Parathyroid adenoma (tissue), 2 donors: ENCODE data around the gene CNNM4.

Experiments
- H2AFZ ChIP-seq: fragments of 300-600 bp; sonication (generic); one replicate; pipeline ENCODE4 v1.7.0; 2017; ENCODE audit warnings: antibody characterized with exemption, mild to moderate bottlenecking
- H3K27ac ChIP-seq: fragments of 300-600 bp; sonication (generic); one replicate; pipeline ENCODE4 v1.7.0; 2017
- H3K27me3 ChIP-seq: fragments of 300-600 bp; sonication (generic); one replicate; pipeline ENCODE4 v1.7.0; 2017; ENCODE audit warnings: low read length; ENCODE audit not compliant: control insufficient read depth, insufficient read depth
- H3K36me3 ChIP-seq: fragments of 300-600 bp; sonication (generic); one replicate; pipeline ENCODE4 v1.7.0; 2017; ENCODE audit warnings: low read length; ENCODE audit not compliant: control insufficient read depth, insufficient read depth
- H3K4me1 ChIP-seq: fragments of 300-600 bp; sonication (generic); one replicate; pipeline ENCODE4 v1.7.0; 2017; ENCODE audit warnings: control low read depth
- H3K4me2 ChIP-seq: fragments of 300-600 bp; sonication (generic); one replicate; pipeline ENCODE4 v1.7.0; 2017; ENCODE audit warnings: low read length
- H3K4me3 ChIP-seq: fragments of 300-600 bp; sonication (generic); one replicate; pipeline ENCODE4 v1.7.0; 2017; ENCODE audit warnings: low read depth, low read length
- H3K79me2 ChIP-seq: fragments of 300-600 bp; sonication (generic); one replicate; pipeline ENCODE4 v1.7.0; 2017; ENCODE audit warnings: control low read depth
- H3K9ac ChIP-seq: fragments of 300-600 bp; sonication (generic); one replicate; pipeline ENCODE4 v1.7.0; 2017; ENCODE audit warnings: mild to moderate bottlenecking
- H3K9me3 ChIP-seq: fragments of 300-600 bp; sonication (generic); one replicate; pipeline ENCODE4 v1.7.0; 2017; ENCODE audit warnings: low read length; ENCODE audit not compliant: control insufficient read depth
- TF ChIP-seq, protein P1 (sequence below): fragments of 300-600 bp; sonication (generic); IDR thresholded peaks from one replicate; pipeline ENCODE4 v1.7.0; 2017; ENCODE audit warnings: antibody characterized with exemption, mild to moderate bottlenecking
- donor health status: primary hyperparathyroidism.

Gene CNNM4

GRCh38 chr2:96838345-96839292 is 77.9 kb downstream of the CNNM4 start:
- H3K4me1 ChIP-seq: peaks cover 19% of the 10 kb centered on the region
- H3K27ac ChIP-seq: no peak overlapping the region
- H3K27me3 ChIP-seq: no peaks in the 10 kb centered on the region
- peak overlapping the region; percentile 63 for H2AFZ ChIP-seq
- no peak overlapping the region for H3K9ac ChIP-seq
- H3K4me2 ChIP-seq: no peak overlapping the region
- TF ChIP-seq, protein P1, sequence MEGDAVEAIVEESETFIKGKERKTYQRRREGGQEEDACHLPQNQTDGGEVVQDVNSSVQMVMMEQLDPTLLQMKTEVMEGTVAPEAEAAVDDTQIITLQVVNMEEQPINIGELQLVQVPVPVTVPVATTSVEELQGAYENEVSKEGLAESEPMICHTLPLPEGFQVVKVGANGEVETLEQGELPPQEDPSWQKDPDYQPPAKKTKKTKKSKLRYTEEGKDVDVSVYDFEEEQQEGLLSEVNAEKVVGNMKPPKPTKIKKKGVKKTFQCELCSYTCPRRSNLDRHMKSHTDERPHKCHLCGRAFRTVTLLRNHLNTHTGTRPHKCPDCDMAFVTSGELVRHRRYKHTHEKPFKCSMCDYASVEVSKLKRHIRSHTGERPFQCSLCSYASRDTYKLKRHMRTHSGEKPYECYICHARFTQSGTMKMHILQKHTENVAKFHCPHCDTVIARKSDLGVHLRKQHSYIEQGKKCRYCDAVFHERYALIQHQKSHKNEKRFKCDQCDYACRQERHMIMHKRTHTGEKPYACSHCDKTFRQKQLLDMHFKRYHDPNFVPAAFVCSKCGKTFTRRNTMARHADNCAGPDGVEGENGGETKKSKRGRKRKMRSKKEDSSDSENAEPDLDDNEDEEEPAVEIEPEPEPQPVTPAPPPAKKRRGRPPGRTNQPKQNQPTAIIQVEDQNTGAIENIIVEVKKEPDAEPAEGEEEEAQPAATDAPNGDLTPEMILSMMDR: no peak
- no peaks in the 10 kb centered on the region for H3K36me3 ChIP-seq
- no peaks in the 10 kb centered on the region for H3K9me3 ChIP-seq
- H3K79me2 ChIP-seq: no peaks in the 10 kb centered on the region
- no peak overlapping the region for H3K4me3 ChIP-seq

- Histone ChIP-seq H3K27me3 (no peaks in the 10 kb centered on the region), H3K4me1 (peaks cover 19% of the 10 kb centered on the region), H3K4me2 (no peak overlapping the region), H3K9me3 (no peaks in the 10 kb centered on the region), H3K79me2 (no peaks in the 10 kb centered on the region), H3K36me3 (no peaks in the 10 kb centered on the region), H2AFZ (peak overlapping the region; percentile 63), H3K9ac (no peak overlapping the region), H3K4me3 (no peak overlapping the region), H3K27ac (no peak overlapping the region)
- TF ChIP-seq, protein P1: no peak
These were observed 78.7 kb downstream of the CNNM4 start for GRCh38 chr2:96839293-96839874.

GRCh38 chr2:96839875-96840850 is 79.5 kb downstream of the CNNM4 start:
- Histone ChIP-seq H3K9ac (no peak overlapping the region), H3K36me3 (no peaks in the 10 kb centered on the region), H3K4me1 (peaks cover 19% of the 10 kb centered on the region), H3K79me2 (no peaks in the 10 kb centered on the region), H3K27ac (no peak overlapping the region), H3K27me3 (no peaks in the 10 kb centered on the region), H3K4me3 (no peak overlapping the region), H3K4me2 (no peak overlapping the region), H3K9me3 (no peaks in the 10 kb centered on the region), H2AFZ (peak overlapping the region; percentile 63)
- TF ChIP-seq, protein P1: no peak

DNA sequence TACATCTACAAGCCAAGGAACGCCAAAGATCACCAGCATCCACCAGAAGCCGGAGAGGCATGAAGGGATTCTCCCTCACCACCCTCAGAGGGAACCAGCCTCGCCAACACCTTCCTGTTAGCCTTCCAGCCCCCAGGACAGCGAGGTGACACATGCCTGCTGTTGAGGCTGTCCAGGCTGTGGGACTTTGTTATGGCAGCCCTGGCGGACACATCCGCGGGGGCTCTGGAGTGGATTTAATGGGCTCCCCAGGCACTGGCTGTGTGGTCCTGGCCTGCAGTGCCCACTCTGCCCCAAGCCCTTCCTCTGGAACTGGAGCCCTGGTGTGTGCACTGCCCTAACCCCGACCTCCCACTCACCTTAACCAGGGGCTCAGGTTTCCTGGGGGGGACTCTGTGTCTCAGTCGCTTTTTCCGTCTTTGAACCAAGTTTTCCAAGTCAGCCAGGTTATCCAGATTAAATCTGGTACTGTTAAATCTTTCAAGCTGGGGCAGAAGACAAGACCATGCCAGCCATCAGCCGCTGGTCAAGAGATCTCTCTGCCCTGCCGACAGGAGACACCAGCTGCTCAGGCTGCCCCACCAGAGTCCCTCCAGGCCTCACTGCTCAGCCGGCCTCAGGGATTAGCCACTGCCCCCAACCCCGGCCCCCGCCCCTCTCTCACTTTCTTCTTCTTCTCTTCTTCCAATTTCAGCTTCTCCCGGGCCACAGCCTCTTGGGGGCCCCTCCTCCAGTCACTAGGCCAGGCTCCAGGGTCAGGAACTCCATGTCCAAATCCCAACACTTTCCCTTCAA is 81.2 kb downstream of the CNNM4 start:
- H3K4me3 ChIP-seq: no peak overlapping the region

More for the DNA sequence above, 81.2 kb downstream of the CNNM4 start:
- H3K9ac ChIP-seq: no peak overlapping the region
- H3K4me2 ChIP-seq: peak overlapping the region; percentile 49
- peak overlapping the region; percentile 49 for H3K27ac ChIP-seq
- TF ChIP-seq, protein P1: no peak
- H3K79me2 ChIP-seq: no peaks in the 10 kb centered on the region
- H3K27me3 ChIP-seq: no peaks in the 10 kb centered on the region
- no peaks in the 10 kb centered on the region for H3K36me3 ChIP-seq
- no peaks in the 10 kb centered on the region for H3K9me3 ChIP-seq
- H2AFZ ChIP-seq: peak overlapping the region; percentile 54
- H3K4me1 ChIP-seq: peaks cover 19% of the 10 kb centered on the region
